Measurements from ENCODE around the gene DRD1. TPM values are rescaled to one million over a fixed set of nuclear protein-coding genes. Genes with fewer than 3 reads are reported as not detected.
"Not testable (repeated sequence)": the region's sequence is repeated elsewhere in the genome, so short reads cannot be mapped to it uniquely, and the experiment has no call there.

DRD1 gene
- total and polyA plus RNA-seq, 2 donors: 0.81 to 4.2 TPM

DNA sequence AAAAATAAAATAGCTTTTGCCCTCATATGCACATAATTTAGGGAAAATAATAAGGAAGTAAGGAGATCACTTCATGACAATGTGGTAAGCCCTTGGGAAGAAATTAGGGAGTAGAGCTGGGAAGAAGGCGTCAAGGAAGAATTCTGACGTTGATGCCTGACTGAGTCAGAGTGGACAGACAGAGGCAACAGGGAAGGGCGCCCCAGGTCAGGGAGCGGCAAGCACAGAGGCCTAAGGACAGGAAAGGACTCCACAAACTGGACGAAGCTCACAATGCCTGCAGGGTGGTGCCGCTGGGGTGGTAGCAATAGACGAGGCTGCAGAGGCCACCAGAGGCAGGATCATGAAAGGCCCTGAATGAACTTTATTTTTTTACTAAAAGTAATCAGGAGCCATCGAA is 7.6 kb downstream of the DRD1 start:
- Histone ChIP-seq H3K27ac (ENCODE audit: low read depth) (no peak overlapping the region), H3K4me1 (ENCODE audit: insufficient read depth) (no peaks in the 10 kb centered on the region), H3K36me3 (ENCODE audit: insufficient read depth) (no peaks in the 10 kb centered on the region), H3K4me3 (ENCODE audit: low read depth, low read length) (no peak overlapping the region)
- 77% methylated on average over 8 of the region's 8 CpGs for WGBS
- DNase-seq (ENCODE audit: extremely low spot score): no peak

DNA sequence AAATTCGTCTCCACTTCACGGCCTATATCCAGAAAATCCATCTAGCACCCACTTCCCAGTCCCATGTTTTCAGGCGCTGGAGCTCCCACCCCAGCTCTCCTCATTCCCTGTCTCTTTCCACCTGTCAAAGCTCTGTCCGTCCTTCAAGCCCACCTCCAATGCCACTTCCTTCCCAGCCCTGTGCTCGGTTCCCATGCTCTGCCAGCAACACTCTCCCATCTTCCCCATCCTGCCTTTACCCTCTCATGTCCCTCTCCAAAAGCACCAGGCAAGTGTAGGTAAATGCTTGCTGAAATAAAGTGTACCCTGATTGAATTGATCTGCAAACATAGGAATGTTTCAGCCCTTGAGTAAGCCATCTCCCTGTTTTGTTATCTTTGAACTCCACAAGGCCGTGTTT is 9.2 kb downstream of the DRD1 start:
- DNase-seq (ENCODE audit: extremely low spot score): no peak
- WGBS: 78% methylated on average over 6 of the region's 6 CpGs
- Histone ChIP-seq H3K4me3 (ENCODE audit: low read depth, low read length) (no peak overlapping the region), H3K36me3 (ENCODE audit: insufficient read depth) (no peaks in the 10 kb centered on the region), H3K27ac (ENCODE audit: low read depth) (no peak overlapping the region), H3K4me1 (ENCODE audit: insufficient read depth) (no peaks in the 10 kb centered on the region)

DNA sequence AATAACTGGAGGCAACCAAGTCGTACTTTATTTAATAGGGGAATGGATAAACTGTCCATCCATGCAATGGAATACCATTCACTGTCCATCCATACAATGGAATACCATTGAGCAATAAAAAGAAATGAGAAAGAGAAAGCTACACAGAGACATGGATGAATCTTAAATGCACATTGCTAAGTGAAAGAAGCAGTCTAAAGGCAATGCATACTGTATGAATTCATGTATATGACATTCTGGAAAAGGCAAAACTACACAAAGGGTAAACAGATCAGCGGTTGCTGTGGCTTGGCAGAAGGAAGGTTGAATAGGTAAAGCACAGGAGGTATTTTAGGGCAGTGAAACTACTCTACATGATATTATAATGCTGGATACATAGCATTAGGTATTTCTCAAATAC is 16.2 kb downstream of the DRD1 start:
- Histone ChIP-seq H3K4me1 (ENCODE audit: insufficient read depth) (no peaks in the 10 kb centered on the region), H3K4me3 (ENCODE audit: low read depth, low read length) (no peak overlapping the region), H3K27ac (ENCODE audit: low read depth) (no peak overlapping the region), H3K36me3 (ENCODE audit: insufficient read depth) (no peaks in the 10 kb centered on the region)
- WGBS: 88% methylated on average over 2 of the region's 2 CpGs
- no peak for DNase-seq (ENCODE audit: extremely low spot score)

DNA sequence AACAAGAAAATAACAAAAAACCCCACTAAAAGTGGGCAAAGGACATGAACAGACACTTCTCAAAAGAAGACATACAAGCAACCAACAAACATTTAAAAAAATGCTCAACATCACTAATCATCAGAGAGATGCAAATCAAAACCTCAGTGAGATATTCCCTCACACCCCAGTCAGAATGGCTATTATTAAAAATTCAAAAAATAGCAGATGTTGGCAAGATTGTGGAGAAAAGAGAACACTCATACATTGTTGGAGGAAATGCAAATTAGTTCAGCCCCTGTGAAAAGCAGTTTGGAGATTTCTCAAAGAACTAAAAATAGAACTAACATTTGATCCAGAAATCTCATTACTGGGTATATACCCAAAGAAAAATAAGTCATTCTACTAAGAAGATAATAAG is 19.4 kb downstream of the DRD1 start:
- H3K4me1 ChIP-seq (ENCODE audit: insufficient read depth); DNase-seq (ENCODE audit: extremely low spot score): not testable (repeated sequence)

DNA sequence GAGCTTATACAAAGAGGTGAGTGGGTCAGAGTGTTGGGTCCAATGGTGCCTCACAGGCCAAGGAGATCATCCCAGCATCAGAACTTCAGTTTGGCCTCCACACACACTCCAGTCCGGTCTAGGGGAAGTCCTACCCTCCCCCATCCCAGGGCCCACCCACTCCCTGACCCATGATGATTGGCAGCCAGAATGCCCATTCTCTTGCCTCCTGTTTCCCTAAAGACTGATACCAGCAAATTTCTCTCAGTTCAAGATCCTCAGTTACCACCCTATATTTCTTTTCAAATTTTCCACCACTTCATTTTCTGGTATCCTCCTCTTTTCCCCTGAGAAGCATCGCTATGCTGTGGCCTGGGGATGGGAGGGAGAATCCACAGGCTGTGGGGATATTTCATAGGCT is 21.9 kb downstream of the DRD1 start:
- H3K4me1 ChIP-seq (ENCODE audit: insufficient read depth): no peaks in the 10 kb centered on the region
- no peak overlapping the region for H3K27ac ChIP-seq (ENCODE audit: low read depth)
- no peaks in the 10 kb centered on the region for H3K36me3 ChIP-seq (ENCODE audit: insufficient read depth)
- no peak overlapping the region for H3K4me3 ChIP-seq (ENCODE audit: low read depth, low read length)
- no peak for DNase-seq (ENCODE audit: extremely low spot score)
- WGBS: 89% methylated on average over 2 of the region's 2 CpGs

More for the DNA sequence above, 19.4 kb downstream of the DRD1 start:
- not testable (repeated sequence) for H3K27ac ChIP-seq (ENCODE audit: low read depth); H3K36me3 ChIP-seq (ENCODE audit: insufficient read depth); H3K4me3 ChIP-seq (ENCODE audit: low read depth, low read length)

DNA sequence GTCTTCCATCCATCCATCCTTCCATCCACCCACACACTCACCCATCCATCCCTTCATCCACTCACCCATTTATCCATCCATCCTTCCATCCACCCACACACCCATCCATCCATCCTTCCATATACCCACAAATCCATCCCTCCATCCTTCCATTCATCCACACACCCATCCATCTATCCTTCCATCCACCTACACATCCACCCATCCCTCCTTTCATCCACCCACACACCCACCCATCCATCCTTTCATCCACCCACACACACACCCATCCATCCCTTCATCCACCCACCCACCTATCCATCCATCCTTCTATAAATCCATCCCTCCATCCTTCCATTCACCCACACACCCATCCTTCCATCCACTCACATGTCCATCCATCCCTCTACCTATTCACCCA is 23.6 kb downstream of the DRD1 start:
- no peaks in the 10 kb centered on the region for H3K36me3 ChIP-seq (ENCODE audit: insufficient read depth)
- H3K4me3 ChIP-seq (ENCODE audit: low read depth, low read length): no peak overlapping the region
- no peak overlapping the region for H3K27ac ChIP-seq (ENCODE audit: low read depth)
- no peak for DNase-seq (ENCODE audit: extremely low spot score)
- no peaks in the 10 kb centered on the region for H3K4me1 ChIP-seq (ENCODE audit: insufficient read depth)

DNA sequence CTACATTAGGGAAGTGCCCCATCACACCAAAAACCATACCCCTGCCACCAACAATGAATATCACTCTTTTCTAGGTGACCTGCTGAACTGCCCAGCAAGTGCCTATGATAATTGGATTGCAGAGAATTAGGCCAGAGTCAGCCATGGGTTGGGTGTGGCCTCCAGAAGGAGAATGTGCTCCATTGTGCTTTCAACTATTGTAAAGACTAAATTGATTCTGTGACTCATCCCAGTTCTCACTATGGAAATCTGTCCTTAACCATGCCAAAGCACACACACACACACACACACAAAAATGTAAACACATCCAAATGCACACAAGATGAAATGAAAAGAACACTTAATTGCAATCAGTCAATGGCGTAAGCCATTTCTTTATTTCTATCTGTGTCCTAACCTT is 25.7 kb downstream of the DRD1 start:
- 98% methylated on average over 1 of the region's 1 CpG for WGBS
- Histone ChIP-seq H3K4me3 (ENCODE audit: low read depth, low read length) (no peak overlapping the region), H3K36me3 (ENCODE audit: insufficient read depth) (no peaks in the 10 kb centered on the region), H3K4me1 (ENCODE audit: insufficient read depth) (no peaks in the 10 kb centered on the region), H3K27ac (ENCODE audit: low read depth) (no peak overlapping the region)
- no peak for DNase-seq (ENCODE audit: extremely low spot score)

DNA sequence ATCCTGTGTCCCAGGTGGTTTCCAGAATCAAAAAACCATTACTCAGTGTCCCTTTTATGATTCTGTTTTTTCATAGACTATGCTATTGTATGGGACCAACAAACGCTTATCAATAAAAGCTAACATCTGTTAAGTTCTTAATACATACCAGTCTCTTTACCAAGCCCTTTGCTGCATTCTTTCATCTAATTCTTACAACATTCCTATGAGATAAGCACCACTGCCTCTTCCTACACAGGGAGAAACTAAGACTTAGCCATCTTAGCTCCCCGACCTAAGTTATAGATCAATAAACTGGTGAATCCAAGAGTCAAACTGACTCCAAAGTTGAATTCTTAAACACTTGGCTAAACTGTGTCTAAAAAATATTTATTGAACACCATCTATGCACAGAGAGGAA is 26.6 kb downstream of the DRD1 start:
- WGBS: 58% methylated on average over 2 of the region's 2 CpGs
- Histone ChIP-seq H3K4me1 (ENCODE audit: insufficient read depth) (no peaks in the 10 kb centered on the region), H3K27ac (ENCODE audit: low read depth) (no peak overlapping the region), H3K36me3 (ENCODE audit: insufficient read depth) (no peaks in the 10 kb centered on the region), H3K4me3 (ENCODE audit: low read depth, low read length) (no peak overlapping the region)
- no peak for DNase-seq (ENCODE audit: extremely low spot score)

DNA sequence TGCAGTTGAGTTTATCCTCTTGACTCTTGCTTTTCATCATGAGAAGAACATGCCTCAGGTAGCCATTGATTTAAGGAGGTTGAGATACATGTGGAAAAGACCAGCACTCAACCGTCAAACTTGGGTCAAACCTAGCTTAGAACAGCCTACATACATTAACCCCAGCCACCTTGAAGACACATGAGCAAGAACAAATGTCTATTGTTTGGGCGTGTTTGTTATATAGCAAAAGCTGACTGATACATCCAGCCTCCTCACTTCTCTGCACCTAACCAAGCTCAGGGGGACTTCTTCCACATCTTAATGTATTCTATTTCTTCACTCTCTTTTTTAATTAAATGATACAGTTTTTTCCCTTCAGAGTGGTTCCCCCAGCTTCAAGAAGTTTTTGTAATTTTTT is 28.7 kb downstream of the DRD1 start:
- 98% methylated on average over 2 of the region's 2 CpGs for WGBS
- DNase-seq (ENCODE audit: extremely low spot score): no peak
- no peaks in the 10 kb centered on the region for H3K36me3 ChIP-seq (ENCODE audit: insufficient read depth)
- H3K4me1 ChIP-seq (ENCODE audit: insufficient read depth): no peaks in the 10 kb centered on the region
- no peak overlapping the region for H3K27ac ChIP-seq (ENCODE audit: low read depth)
- H3K4me3 ChIP-seq (ENCODE audit: low read depth, low read length): no peak overlapping the region

DNA sequence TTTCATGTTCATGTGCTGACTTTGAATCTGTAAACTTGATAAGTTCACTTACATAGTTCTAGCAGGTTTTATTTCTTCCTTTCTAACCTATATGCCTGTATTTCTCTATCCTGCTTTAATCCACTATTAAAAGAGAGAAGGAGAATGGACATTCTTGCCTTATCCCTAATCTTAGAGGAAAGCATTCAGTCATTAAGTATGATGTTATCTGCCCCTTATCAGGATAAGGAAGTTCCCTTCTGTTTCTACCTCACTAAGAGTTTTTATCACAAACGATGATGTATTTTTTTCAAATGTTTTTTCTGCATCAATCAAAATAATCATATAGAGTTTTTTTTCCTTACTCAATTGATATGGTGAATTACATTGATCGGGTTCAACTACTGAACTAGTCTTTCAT is 33.1 kb downstream of the DRD1 start:
- Histone ChIP-seq H3K27ac (ENCODE audit: low read depth) (no peak overlapping the region), H3K4me1 (ENCODE audit: insufficient read depth) (no peaks in the 10 kb centered on the region), H3K4me3 (ENCODE audit: low read depth, low read length) (no peak overlapping the region), H3K36me3 (ENCODE audit: insufficient read depth) (no peaks in the 10 kb centered on the region)
- 49% methylated on average over 2 of the region's 2 CpGs for WGBS
- no peak for DNase-seq (ENCODE audit: extremely low spot score)

DNA sequence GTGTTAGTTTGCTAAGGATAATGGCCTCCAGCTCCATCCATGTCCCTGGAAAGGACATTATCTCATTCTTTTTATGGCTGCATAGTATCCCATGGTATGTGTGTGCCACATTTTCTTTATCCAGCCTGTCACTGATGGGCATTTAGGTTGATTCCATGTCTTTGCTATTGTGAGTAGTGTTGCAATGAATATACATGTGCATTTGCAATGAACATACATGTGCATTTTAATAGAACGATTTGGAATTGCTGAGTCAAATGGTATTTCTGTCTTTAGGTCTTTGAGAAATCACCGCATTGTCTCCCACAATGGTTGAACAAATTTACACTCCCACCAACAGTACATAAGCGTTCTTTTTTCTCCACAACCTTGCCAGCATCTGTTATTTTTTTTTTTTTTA is 37.7 kb downstream of the DRD1 start:
- Histone ChIP-seq H3K4me1 (ENCODE audit: insufficient read depth) (no peaks in the 10 kb centered on the region), H3K27ac (ENCODE audit: low read depth) (no peak overlapping the region), H3K4me3 (ENCODE audit: low read depth, low read length) (no peak overlapping the region), H3K36me3 (ENCODE audit: insufficient read depth) (no peaks in the 10 kb centered on the region)
- no peak for DNase-seq (ENCODE audit: extremely low spot score)
- 90% methylated on average over 3 of the region's 3 CpGs for WGBS

DNA sequence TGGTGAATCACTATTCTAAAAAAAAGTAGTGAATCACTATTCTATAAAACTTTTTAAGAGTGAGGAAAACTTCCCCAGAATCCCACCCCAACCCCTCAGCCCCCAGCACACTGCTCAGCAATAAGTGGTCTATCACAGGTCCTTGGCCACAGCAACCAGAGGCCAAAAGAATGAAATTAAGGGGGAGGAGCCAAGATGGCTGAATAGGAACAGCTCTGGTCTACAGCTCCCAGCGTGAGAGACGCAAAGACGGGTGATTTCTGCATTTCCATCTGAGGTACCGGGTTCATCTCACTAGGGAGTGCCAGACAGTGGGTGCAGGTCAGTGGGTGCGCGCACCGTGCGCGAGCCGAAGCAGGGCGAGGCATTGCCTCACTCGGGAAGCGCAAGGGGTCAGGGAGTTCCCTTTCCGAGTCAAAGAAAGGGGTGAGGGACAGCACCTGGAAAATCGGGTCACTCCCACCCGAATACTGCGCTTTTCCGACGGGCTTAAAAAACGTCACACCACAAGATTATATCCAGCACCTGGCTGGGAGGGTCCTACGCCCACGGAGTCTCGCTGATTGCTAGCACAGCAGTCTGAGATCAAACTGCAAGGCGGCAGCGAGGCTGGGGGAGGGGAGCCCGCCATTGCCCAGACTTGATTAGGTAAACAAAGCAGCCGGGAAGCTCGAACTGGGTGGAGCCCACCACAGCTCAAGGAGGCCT is 46.2 kb downstream of the DRD1 start:
- not testable (repeated sequence) for H3K4me1 ChIP-seq (ENCODE audit: insufficient read depth); H3K36me3 ChIP-seq (ENCODE audit: insufficient read depth); H3K4me3 ChIP-seq (ENCODE audit: low read depth, low read length); H3K27ac ChIP-seq (ENCODE audit: low read depth); DNase-seq (ENCODE audit: extremely low spot score)
- 55% methylated on average over 22 of the region's 28 CpGs for WGBS

DNA sequence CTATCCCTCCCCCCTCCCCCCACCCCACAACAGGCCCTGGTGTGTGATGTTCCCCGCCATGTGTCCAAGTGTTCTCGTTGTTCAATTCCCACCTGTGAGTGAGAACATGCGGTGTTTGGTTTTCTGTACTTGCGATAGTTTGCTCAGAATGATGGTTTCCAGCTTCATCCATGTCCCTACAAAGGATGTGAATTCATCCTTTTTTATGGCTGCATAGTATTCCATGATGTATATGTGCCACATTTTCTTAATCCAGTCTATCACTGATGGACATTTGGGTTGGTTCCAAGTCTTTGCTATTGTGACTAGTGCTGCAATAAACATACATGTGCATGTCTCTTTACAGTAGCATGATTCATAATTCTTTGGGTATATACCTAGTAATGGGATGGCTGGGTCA is 48.6 kb downstream of the DRD1 start:
- H3K4me3 ChIP-seq (ENCODE audit: low read depth, low read length); DNase-seq (ENCODE audit: extremely low spot score); H3K36me3 ChIP-seq (ENCODE audit: insufficient read depth); H3K27ac ChIP-seq (ENCODE audit: low read depth); H3K4me1 ChIP-seq (ENCODE audit: insufficient read depth): not testable (repeated sequence)
- WGBS: 95% methylated on average over 4 of the region's 4 CpGs

DNA sequence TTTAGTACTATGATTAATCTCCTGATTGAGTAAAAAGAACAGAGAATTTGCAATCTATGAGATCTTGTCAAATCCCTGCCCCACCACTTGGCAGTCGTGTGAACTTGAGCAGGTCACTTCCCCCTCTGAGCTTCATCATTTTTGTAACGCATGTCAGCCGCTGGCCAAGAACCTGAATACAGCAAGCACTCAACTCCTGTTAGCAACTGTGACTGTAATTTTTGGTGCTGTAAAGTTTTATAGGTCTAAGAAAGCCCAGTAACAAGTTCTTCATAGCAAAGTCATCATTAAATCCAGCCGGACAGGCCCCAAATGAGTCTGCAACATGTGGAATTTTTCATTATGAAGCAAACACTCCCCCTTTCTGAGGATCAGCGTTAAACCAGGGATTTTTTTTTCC is 49.4 kb downstream of the DRD1 start:
- no peak overlapping the region for H3K4me3 ChIP-seq (ENCODE audit: low read depth, low read length)
- WGBS: 42% methylated on average over 5 of the region's 5 CpGs
- DNase-seq (ENCODE audit: extremely low spot score): no peak

DNA sequence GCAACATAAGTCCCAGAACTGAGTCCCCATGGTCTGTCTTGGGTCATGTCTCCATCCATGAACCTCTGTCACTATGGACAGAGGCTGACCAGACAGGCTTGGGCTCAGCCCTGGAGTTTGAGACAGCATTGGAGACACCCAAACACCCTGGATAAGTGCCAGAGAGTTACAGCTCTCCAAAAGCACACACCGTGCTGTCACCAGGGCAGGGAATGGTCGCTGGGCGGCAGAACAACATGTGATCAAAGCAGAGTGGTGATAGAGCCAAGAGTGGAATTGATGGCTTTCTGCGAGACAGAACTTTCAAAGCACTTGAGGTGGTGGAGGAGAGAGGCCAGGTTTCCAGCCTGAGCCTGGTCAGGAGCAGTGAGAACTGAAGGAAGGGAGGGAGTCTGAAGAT is 50.1 kb downstream of the DRD1 start:
- DNase-seq (ENCODE audit: extremely low spot score): no peak
- no peak overlapping the region for H3K27ac ChIP-seq (ENCODE audit: low read depth)
- H3K4me3 ChIP-seq (ENCODE audit: low read depth, low read length): no peak overlapping the region
- no peaks in the 10 kb centered on the region for H3K4me1 ChIP-seq (ENCODE audit: insufficient read depth)
- WGBS: 67% methylated on average over 4 of the region's 4 CpGs
- no peaks in the 10 kb centered on the region for H3K36me3 ChIP-seq (ENCODE audit: insufficient read depth)

More for the DNA sequence above, 49.4 kb downstream of the DRD1 start:
- Histone ChIP-seq H3K27ac (ENCODE audit: low read depth) (no peak overlapping the region), H3K4me1 (ENCODE audit: insufficient read depth) (no peaks in the 10 kb centered on the region), H3K36me3 (ENCODE audit: insufficient read depth) (no peaks in the 10 kb centered on the region)

Measured in urinary bladder (tissue), 4 donors.